Vagina (tissue), 2 donors: ENCODE results near the gene ZNF662. TPM values are rescaled to one million over a fixed set of nuclear protein-coding genes. Genes with fewer than 3 reads are reported as not detected.
"Not testable (repeated sequence)": the region's sequence is repeated elsewhere in the genome, so short reads cannot be mapped to it uniquely, and the experiment has no call there.

ENCODE experiments used
- DNase-seq, 2 donors: peaks; one replicate each; pipeline ENCODE4 v3.0.0-alpha.2; 2017; ENCODE audit errors: extremely low spot score in 2 of 2
- H3K27ac ChIP-seq: fragments of 200-600 bp; sonication (generic); one replicate; pipeline ENCODE4 v1.5.1; 2019
- H3K27me3 ChIP-seq: fragments of 200-600 bp; sonication (generic); one replicate; pipeline ENCODE4 v1.5.1; 2019
- H3K36me3 ChIP-seq, 2 donors: fragments of 200-600 bp; sonication (generic); one replicate each; pipeline ENCODE4 v1.5.1; 2017 to 2019
- H3K4me1 ChIP-seq: fragments of 200-600 bp; sonication (generic); one replicate; pipeline ENCODE4 v1.5.1; 2019
- H3K4me3 ChIP-seq, 2 donors: fragments of 200-600 bp; sonication (generic); 1 replicate in 1 of 2; 2 replicates in 1 of 2; pipeline ENCODE4 v1.5.1; 2016 to 2019
- H3K9me3 ChIP-seq: fragments of 200-600 bp; sonication (generic); one replicate; pipeline ENCODE4 v1.5.1; 2019
- CTCF ChIP-seq, 3 experiments: fragments of 450-650 bp in 2 of 3; fragments of 200-600 bp in 1 of 3; sonication (generic) in 1 of 3; IDR thresholded peaks; one replicate each; pipeline ENCODE4 v1.5.1; 2017 to 2019; ENCODE audit warnings: antibody characterized with exemption in 3 of 3, mild to moderate bottlenecking in 2 of 3, moderate library complexity in 2 of 3
- POLR2A ChIP-seq, 2 donors: fragments of 450-650 bp; IDR thresholded peaks; one replicate each; pipeline ENCODE4 v1.6.1; 2017; ENCODE audit warnings: antibody characterized with exemption in 2 of 2, mild to moderate bottlenecking in 2 of 2, moderate library complexity in 2 of 2
- POLR2AphosphoS5 ChIP-seq, 2 donors: sonication (generic); formaldehyde crosslinking; IDR thresholded peaks; one replicate each; pipeline ENCODE4 v1.9.0; 2017; ENCODE audit warnings: antibody characterized with exemption in 2 of 2, mild to moderate bottlenecking in 2 of 2, low read depth in 1 of 2; ENCODE audit not compliant: insufficient read depth in 1 of 2
- intact Hi-C: fragments of 100-400 bp; cut with DNase I; formaldehyde crosslinking; loops from one replicate; pipeline ENCODE4 v1.15.1; 2023
- total RNA-seq: library from RNA; depleted of rRNA; stranded (reverse); fragments of >200 nt; gene quantifications from one replicate; pipeline ENCODE4 v1.2.3, GENCODE V29; 2016

ZNF662 gene
- total RNA-seq, 1 donor from 2014 or later, result 6.6 TPM

- intact Hi-C loops, result no loop called here
- no peaks in the 10 kb centered on the region for H3K9me3 ChIP-seq
- H3K27me3 ChIP-seq, result no peaks in the 10 kb centered on the region
- DNase-seq, result no peak
- peaks cover 10% of the 10 kb centered on the region for H3K4me1 ChIP-seq
- H3K27ac ChIP-seq, result no peak overlapping the region
- TF ChIP-seq CTCF (IDR thresholded peaks at IDR 0.05) (no peak), POLR2A (IDR thresholded peaks at IDR 0.05) (no peak), POLR2AphosphoS5 (IDR thresholded peaks at IDR 0.05; ENCODE audit: insufficient read depth in 1 of 2, low read depth in 1 of 2) (no peak)
- no peaks in the 10 kb centered on the region for H3K36me3 ChIP-seq
- no peak overlapping the region for H3K4me3 ChIP-seq
These were observed 28.1 kb upstream of the ZNF662 start for GRCh38 chr3:42877881-42878280.

GRCh38 chr3:42880183-42880582, 25.8 kb upstream of the ZNF662 start:
- Histone ChIP-seq H3K4me3 (peak overlapping the region; percentile 59 to 63), H3K27ac (peak overlapping the region; percentile 78), H3K4me1 (peaks cover 10% of the 10 kb centered on the region), H3K9me3 (no peaks in the 10 kb centered on the region), H3K36me3 (no peaks in the 10 kb centered on the region), H3K27me3 (no peaks in the 10 kb centered on the region)
- intact Hi-C loops, result loop anchor here (5.0 kb wide), 2 partner anchors 48 to 98 kb away; no protein-coding TSS in a partner anchor
- DNase-seq, result no peak
- no peak for TF ChIP-seq POLR2AphosphoS5 (IDR thresholded peaks at IDR 0.05; ENCODE audit: insufficient read depth in 1 of 2, low read depth in 1 of 2)
- no peak for TF ChIP-seq POLR2A (IDR thresholded peaks at IDR 0.05)
- TF ChIP-seq CTCF (IDR thresholded peaks at IDR 0.05), result no peak

GRCh38 chr3:42880601-42881451, 25.1 kb upstream of the ZNF662 start:
- Histone ChIP-seq H3K36me3 (no peaks in the 10 kb centered on the region), H3K4me3 (peak overlapping the region; percentile 59 to 63), H3K4me1 (peaks cover 10% of the 10 kb centered on the region), H3K27me3 (no peaks in the 10 kb centered on the region), H3K27ac (peak overlapping the region; percentile 78), H3K9me3 (no peaks in the 10 kb centered on the region)
- DNase-seq, result no peak
- intact Hi-C loops, result loop anchor here (5.0 kb wide), 2 partner anchors 49 to 99 kb away; no protein-coding TSS in a partner anchor
- TF ChIP-seq POLR2A (IDR thresholded peaks at IDR 0.05) (no peak), POLR2AphosphoS5 (IDR thresholded peaks at IDR 0.05; ENCODE audit: insufficient read depth in 1 of 2, low read depth in 1 of 2) (peak; percentile 23 to 65), CTCF (IDR thresholded peaks at IDR 0.05) (peak; percentile 91 to 97 (median 94))

GRCh38 chr3:42883251-42883930, 22.6 kb upstream of the ZNF662 start:
- not testable (repeated sequence) for H3K9me3 ChIP-seq, H3K27me3 ChIP-seq, H3K36me3 ChIP-seq, H3K27ac ChIP-seq, DNase-seq, H3K4me3 ChIP-seq
- H3K4me1 ChIP-seq, result peaks cover 10% of the 10 kb centered on the region
- intact Hi-C loops, result loop anchor here (5.0 kb wide), 2 partner anchors 51 to 101 kb away; no protein-coding TSS in a partner anchor

GRCh38 chr3:42884324-42884723, 21.6 kb upstream of the ZNF662 start:
- Histone ChIP-seq H3K27me3 (no peaks in the 10 kb centered on the region), H3K4me3 (no peak overlapping the region), H3K4me1 (peaks cover 10% of the 10 kb centered on the region), H3K36me3 (no peaks in the 10 kb centered on the region), H3K9me3 (no peaks in the 10 kb centered on the region), H3K27ac (no peak overlapping the region)
- no peak for DNase-seq
- TF ChIP-seq POLR2AphosphoS5 (IDR thresholded peaks at IDR 0.05; ENCODE audit: insufficient read depth in 1 of 2, low read depth in 1 of 2), result no peak
- no peak for TF ChIP-seq POLR2A (IDR thresholded peaks at IDR 0.05)
- TF ChIP-seq CTCF (IDR thresholded peaks at IDR 0.05), result no peak
- intact Hi-C loops, result loop anchor here (5.0 kb wide), 2 partner anchors 52 to 102 kb away; no protein-coding TSS in a partner anchor
